HG03558 (cell line): Measurements from ENCODE around the gene CHIC2.

Experiments used
- ATAC-seq: cut with Tn5 transposase; IDR thresholded peaks from one replicate; pipeline ENCODE4 v1.9.1; 2021; ENCODE audit warnings: moderate number of reproducible peaks; ENCODE audit not compliant: unreplicated experiment; ENCODE audit errors: extremely low read depth

The CHIC2 gene

DNA sequence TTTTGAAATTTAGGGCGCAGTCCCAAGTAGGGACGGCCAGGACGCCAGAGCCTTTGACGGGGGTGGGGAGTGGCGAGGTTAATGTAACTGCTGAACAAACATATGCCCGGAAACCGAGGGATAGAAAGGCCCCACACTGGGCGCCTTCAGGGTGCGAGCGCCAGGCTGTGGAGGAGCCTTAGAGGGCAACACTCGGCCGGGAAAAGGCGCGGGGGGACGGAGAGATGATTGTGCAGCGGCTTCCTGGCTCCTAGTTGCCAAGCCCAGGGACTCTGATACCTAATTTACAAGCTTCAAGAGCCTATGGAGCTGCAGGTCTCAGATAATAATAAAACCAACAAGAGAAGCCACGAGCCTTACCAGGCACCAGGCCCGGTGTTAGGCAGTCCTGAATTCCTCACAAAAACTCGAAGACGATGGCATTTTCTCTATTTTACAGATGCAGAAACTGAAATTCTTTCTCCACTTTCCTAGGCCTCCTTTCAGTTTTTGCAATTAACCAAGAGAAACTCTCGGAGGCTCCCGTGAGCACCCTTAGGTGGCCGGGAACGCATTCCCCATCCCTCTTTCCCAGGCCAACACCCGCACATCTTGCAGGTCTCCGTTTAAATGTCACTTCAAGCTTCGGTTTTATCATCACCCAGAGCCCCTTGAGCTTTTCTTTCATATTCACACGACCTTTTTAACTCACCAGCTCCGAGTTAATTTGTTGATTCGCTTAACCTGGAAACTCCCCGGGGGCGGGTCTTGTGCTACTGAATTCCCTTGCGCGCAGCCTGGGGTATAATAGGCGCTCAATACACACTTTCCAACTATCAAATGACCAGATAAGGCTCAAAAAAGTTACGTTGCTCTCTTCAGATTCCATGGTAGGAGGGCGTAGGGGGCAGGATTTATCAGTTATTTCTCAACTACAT is 29.2 kb upstream of the CHIC2 start:
- no peak for ATAC-seq

DNA sequence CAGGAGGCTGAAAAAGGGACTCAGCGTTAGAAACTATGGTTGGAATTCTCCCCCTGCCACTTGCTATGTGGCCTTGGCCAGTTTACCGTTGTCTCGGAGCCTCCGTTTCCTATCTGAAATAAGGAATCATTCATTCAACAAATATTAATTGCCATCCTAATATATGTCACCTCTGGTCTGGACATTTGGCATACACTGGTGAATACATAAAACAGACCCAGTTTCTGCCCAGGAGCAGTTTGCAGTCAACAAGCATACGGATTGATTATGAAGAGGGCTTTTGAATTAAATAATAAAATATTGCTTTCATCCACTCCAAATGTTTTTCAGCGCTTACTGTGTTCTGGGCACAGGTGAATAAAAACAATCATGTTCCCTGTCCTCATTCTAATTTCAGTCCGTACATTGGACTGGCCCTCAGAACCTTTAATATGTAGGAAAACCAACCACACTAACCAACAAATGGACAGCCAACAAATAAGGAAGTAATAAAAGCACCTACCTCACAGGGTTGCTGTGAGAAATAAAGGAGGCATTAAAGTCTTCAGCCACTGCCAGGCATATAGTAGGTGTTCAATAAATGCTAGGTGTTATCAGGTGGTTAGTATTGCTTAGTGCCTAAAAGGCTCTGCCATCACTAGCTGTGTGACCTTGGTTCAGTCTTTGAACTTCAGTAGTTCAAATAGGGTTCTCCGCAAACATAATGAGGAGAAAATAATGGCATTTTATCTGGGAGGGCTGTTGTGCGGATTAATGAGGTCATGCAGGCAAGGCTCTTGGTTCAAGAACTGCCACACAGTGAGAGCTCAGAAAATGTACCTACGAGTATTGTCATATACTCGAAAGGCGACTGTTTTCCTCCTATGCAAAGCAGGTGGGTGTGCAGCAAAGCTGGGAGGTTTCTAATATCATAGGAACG is 28.3 kb upstream of the CHIC2 start:
- no peak for ATAC-seq

DNA sequence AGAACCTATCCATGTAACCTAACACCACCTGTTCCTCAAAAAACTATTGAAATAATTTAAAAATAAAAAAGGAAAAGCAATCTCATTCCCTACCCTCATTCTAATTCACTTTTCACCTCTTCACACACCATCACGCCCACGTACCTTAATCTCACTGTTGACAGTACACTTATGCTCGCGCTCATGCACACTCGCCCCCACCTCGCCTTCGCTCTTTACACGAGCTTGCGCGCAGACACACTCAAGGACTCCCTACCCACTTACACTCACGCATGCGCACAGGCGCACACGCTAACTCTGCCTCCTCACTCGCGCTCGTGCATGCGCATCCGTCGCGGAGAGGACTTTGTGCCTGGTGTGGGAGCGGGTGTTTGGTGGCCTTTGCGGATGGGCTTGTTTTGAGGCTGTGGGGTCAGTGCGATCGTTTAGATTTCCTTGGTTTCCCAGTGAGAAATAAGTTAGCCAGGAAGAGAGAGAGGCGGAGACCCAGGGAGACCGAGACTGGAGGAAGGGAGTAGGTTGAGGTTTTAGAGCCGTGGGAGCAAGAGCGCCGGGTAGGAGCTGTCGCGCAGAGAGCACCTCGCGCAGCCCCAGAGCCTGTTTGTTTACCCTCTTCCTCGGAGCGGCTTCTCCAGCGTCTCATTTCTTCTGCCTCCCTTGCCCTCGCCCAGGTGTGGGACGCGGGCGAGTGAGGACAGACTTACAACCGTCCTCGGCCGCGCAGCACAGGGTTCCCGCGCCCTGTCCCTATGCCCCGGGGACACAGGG is 27.4 kb upstream of the CHIC2 start:
- ATAC-seq, result peak; percentile 52

DNA sequence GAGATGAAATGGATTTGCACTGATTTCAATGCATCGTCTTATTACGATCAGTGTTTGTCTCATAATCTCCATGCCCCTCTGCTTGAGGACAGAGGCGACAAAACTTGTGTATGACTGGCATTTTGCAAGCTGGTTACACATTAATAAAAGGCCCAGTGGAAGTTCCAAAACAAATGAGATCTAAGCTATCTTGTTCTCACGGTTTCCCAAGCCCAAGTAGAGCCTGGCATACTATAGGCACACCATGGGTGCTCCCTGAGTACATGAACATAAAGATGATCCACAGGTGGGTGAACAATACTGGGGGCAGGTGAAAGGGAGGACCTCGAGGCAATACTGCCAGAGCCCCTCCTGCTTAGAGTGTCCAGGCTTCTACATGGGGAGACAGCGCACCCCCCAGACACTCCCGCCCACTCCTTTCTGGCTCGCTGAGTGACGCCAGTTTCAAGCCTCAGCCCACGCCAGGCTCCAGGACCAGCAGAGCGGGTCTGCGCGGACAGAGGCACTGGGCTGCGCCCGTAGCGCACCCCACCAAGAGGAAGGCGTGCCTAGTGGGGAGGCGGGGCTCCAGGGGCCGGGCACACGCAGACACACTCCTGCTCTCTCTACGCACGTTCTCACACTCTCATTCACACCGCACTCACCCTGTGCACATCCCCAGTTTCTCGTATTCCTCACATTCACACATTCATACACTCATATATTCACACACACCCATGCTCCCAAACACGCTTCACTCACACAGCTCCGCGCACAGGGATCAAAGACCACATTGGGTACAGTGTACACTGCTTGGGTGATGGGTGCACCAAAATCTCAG is 26.6 kb upstream of the CHIC2 start:
- no peak for ATAC-seq

DNA sequence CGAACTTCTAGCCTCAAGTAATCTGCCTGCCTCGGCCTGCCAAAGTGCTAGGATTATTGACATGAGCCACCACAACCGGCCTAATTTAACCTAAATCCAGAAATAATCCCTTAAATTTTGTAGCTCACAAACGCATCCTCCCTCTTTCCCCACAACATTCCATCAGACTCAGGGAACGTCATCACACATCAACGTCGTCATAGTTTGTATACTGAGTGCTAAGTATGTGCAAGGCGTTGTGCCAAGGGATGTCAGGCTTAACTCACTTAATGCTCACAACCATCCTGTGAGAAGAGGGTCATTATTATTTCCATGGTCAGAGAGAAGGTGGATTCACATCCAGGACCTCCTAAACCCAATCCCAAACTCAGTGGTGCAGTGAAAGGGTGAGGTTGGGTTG is 26.0 kb upstream of the CHIC2 start:
- no peak for ATAC-seq

DNA sequence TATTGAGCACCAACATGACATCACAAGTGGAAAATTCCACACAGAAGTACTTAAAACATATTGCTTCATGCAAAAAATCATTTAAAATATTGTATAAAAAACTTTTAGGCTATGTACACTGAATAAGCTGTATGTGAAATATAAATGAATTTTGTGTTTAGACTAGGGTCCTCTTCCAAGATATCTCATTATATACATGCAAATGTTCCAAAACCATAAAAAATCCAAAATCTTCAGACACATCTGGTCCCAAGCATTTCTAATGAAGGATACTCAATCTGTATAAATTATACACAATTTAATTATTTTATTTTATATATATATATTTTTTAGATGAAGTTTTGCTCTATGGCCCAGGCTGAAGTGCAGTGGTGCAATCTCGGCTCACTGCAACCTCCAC is 25.5 kb upstream of the CHIC2 start:
- ATAC-seq, result no peak

DNA sequence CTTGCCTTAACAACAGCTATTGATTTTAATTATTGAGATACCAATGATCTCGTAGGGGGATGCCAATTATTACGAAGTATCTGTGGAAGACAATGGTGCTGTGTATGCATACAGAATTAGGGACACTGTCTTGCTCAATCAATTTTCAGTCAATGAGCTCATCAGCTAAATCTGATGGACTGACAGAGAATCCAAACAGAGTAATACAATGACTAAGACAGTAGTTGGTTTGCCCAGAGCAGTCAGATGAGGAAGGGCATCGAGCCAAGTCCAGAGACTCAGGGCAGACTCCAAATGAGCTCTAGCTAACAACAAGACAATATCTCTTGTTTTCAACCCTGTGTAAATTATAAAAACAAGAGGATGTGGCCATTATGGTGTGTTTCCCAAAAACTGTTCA is 20.9 kb upstream of the CHIC2 start:
- ATAC-seq, result no peak

DNA sequence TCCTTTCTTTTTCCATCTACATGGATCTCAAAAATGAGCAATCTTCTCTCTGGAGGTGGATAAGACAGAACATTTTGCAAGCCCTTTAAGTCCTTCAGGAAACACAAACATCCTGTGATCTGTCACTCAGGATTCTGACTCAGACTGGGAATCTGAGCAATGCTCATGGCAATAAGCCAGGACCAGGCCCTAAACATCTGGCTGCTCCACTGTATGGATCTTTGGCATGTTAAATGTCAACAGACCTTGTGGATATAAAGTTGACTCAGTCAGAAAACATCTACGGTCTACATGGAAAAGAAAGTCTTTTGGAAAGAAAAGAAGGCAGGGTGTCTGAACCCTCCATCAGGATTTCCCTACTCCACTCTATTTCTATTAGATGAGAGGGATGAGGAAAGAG is 17.8 kb upstream of the CHIC2 start:
- no peak for ATAC-seq

DNA sequence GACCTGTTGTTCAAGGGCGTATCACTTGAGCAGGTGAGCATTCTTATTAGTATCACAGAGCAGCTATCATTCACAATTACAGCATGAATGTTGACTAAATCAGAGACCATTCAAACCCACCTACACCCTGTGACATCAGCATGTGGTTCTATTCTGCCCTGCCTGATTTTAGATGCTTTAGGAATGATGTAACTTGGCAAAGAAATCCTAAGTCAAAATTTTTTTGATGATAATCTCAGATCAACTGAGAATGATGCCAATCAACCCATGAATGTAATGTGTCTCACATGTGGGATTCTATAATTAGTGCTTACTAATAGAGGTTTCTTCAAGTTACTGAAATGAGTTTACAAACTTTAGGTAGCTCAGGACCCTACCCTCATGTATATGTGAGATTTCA is 13.4 kb upstream of the CHIC2 start:
- ATAC-seq, result no peak

DNA sequence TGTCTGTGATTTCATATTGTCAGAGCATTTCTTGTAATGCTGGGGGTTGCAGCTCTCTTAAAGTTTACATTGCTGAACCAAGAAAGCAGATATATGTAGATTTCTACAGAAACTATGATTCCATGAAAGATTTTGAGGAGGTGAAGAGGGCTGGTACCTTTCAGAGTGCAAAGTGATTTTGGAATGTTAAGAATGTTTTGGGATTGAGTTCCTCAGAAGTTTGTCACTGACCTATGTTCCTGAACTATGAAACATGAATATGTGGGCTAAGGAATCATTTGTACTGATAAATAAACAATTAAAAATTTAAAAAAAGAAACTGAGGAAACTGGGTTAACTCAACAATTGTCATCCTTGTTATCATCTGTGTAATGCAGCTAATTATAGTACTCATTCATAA is 12.3 kb upstream of the CHIC2 start:
- ATAC-seq, result no peak

DNA sequence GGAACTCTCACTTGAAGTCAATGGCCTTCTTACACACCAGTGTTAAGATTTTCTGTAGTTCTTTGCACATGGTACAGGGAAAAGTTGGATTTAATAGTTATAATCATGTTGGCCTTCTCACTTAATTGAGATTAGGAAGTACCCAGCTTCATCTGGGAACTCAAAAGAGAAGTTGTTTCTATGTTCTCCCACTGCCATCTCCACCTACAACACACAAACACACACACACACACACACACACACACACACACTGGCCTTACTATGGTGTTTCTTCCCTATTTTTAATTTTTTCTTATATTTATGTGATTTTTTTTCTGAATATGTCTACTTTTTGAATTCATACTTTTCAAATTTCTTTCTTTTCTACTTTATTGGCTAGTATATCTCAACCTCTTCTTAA is 10.0 kb upstream of the CHIC2 start:
- no peak for ATAC-seq

DNA sequence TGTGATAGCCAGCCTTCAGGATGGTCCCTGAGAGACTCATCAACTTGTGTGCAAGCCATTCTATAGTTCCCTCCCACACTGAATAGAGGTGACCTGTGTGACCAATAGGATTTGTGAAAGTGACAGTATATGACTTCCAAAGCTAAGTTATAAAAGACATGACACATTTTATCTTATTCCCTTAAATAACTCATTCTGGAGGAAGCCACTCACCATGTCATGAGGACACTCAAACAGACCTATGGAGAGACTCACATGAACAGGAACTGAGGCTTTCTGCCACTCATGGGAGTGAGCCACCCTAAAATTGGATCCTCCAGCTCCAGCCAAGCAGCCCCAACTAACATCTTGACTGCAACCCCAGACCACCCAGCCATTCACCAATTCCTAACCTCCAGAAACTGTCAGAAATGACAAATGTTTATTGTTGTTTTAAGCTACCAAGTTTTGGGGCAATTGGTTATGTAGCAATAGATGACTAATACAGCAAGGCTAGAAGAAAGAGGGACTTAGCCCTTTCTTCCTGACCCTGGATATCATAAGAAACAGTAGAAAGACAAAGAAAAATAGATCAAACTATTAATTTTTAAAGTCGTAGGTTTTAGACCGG is 9.0 kb upstream of the CHIC2 start:
- ATAC-seq, result no peak

DNA sequence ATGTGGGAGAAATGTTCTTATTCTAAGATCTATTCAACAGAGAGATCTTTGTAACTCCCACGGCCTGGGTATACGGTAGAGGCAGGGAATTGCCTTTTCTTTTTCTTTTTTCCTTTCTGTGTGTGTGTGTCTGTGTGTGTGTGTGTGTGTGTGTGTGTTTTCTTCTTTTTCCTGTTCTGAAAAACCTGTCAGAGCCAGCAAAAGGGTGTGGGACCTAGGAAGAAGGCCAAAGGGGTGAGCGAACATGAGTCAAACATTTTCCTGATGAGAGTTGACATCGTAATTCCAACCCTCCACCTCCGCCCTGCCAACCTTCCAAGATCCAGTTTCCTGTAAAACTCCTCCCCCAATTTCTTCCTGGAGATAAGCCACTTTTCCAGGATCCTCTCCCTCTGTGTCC is 2.8 kb upstream of the CHIC2 start:
- ATAC-seq, result no peak

DNA sequence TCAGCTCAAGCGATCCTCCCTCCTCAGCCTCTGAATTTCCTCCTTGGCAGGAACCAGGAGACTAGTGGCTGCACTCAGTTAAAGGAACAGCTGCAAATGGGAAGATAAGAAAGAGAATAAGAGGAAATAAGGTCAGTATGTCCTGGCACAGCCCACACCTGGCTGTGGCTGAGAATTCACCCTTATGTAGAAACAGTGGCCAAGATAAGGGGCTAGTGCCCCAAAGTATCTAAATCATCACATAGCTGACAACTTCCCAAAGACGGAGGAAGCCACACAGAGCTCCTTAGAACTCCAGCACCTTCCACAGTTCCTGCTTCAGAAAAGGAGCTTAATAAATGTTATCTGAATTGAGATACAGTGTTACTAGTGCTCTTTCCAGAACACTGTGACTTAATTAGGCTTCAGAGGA is 2.3 kb upstream of the CHIC2 start:
- no peak for ATAC-seq

DNA sequence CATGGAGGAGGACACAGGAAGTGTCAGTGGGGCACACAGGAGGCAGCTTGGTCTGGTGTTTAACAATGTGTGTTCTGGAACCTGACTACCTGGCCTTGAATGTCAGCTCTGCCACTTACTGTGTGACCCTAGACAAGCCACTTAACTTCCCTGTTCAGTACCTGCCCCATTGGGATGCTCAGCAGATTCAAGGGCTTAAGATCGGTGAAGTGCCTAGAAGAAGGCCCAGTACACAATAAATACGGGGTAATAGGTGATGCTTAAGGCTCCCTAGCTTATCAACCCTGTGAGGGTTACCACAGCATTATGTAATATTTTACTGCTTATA is 1.6 kb upstream of the CHIC2 start:
- no peak for ATAC-seq

DNA sequence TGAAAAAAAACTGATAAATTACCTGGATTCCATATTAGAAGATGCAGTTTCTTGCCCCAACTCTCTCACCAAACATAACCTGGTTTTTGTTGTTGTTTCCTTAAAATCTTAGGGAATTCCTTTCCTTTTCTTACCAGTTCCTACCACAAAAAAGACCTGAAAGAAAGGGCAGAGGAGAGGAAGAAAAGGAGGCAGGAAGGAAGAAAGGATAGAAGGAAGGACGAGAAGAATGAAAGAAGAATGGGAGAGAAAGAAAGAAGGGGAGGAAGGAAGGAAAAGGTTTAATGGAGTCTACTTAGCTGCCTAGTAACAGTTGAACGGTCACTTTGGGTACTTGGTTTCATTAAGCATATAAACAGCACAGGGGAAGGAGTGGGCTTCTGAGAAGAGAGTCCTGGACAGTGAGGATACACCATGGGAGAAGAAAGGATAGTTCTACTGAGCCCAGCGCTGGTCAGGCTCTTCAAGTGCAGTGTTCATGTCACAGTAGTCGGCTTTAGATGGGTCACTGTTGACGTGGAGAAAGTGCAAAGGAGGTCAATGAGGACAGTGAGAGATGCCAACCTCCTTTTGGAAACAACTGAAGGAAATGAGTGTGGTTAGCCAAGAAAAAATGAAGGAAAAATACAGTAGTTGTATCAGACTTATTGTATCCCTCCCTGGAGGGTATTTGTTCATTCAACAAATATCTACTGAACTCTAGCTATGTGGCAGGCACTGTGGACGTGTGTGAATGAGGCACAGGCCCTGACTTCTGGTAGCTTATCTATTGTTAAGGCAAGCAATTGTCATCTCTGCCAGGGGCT is 1.1 kb upstream of the CHIC2 start:
- ATAC-seq, result no peak

DNA sequence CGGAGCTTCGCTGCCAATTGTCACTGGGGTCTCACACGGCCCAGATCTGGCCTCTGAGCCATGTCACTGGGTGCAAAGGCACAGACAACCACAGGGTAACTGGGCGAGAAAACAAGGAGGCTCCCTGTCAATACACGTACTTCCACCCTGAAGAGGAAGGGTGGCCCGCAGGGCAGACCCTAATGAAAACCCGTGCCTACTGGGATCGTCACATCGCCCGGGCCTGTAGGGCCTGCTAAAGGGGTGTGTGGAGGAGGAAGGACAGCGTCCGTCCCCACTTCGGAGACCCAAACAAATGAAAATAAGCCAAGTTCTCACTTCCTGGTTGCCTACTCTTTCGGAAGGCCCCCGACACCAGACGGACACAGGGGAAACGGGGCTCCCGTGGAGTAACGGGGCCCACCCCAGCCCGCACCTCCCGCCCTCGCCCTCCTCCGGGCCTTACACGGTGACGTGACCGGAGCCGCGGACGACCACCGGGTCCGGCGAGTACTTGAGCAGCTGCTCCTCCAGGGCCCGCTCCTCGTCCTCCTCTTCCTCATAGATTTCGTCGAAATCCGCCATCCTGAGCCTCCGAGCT is 578 bp downstream of the CHIC2 start:
- ATAC-seq, result no peak

DNA sequence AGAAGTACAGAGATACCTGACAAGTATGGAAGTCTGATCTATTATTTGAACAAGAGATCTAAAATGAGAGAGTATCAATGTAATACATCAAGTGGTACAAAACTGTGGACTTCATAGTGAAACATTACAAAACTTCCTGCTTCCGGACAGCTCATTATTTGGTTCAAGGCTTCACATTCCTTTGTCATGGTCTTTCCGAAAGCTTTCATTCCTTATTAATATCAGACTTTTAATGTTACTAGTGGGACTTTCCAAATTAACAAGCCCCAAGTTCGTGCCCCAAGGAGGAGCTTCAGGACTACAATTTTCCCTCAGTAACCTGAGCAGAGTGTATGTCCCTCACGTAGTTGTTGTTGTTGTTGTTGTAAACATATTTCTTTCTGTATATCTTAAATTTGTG is 1.2 kb downstream of the CHIC2 start:
- ATAC-seq, result no peak
